GM18870 (cell line): ENCODE results near the gene SYCP2.

Source experiments
- ATAC-seq: cut with Tn5 transposase; IDR thresholded peaks from one replicate; pipeline ENCODE4 v1.9.1; 2021; ENCODE audit warnings: moderate library complexity; ENCODE audit not compliant: unreplicated experiment

Gene SYCP2

DNA sequence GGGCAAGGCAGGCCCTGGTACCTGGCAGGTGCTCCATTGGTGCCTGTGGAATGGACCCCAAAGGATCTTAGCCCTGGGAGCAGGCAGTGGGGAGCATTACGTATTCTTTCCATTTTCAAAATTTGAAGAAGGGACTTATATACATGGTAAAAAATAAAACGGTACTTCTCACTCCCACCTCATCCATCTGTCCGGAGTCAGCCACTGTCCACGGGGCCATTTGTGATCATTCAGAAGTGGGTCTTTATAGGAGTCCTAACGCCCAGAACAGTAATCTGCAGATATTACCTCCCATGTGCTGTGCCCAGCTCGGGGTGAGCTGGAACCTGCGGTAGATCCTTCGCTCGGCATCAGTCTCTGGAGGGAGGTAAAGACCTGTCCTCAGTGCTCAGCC lies 110.4 kb downstream of the SYCP2 start:
- no peak for ATAC-seq

DNA sequence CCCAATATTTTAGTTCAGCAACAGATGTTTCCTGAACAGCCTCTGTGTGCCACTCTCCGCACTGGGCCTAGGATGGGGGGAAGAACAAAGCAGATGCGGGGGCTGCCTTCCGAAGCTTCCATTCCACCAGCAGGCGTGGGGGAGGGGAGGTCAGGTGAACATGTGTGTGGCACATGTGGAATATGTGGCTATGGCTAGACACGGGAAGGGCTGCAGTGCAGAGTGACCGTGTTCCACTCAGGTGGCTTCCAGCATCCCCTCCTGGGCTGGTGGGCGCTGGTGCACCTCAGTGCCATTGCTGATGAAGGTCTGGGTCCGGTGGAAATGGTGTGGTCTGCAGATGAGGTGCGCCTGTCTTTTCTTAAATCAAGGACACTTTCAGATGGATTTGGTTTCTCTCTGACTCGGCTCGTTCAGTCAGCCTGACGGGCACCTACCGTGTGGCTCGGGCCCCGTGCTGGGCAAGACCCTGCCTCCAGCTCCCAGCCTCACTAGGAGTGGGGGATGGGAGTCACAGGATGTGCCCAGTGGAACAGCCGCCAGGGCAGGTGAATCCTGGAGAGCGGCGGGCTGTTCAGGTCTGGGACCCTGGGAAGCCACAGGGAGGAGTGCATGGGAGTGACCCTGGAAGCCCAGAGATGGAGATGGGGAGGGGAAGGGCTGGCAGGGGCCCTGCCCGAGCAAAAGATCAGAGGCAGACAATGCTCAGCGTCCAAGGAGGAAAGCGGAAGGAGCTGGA lies 111.0 kb downstream of the SYCP2 start:
- ATAC-seq, result no peak

GRCh38 chr20:59821788-59822187 lies 111.6 kb downstream of the SYCP2 start:
- no peak for ATAC-seq

GRCh38 chr20:59821201-59821600 lies 112.2 kb downstream of the SYCP2 start:
- no peak for ATAC-seq

DNA sequence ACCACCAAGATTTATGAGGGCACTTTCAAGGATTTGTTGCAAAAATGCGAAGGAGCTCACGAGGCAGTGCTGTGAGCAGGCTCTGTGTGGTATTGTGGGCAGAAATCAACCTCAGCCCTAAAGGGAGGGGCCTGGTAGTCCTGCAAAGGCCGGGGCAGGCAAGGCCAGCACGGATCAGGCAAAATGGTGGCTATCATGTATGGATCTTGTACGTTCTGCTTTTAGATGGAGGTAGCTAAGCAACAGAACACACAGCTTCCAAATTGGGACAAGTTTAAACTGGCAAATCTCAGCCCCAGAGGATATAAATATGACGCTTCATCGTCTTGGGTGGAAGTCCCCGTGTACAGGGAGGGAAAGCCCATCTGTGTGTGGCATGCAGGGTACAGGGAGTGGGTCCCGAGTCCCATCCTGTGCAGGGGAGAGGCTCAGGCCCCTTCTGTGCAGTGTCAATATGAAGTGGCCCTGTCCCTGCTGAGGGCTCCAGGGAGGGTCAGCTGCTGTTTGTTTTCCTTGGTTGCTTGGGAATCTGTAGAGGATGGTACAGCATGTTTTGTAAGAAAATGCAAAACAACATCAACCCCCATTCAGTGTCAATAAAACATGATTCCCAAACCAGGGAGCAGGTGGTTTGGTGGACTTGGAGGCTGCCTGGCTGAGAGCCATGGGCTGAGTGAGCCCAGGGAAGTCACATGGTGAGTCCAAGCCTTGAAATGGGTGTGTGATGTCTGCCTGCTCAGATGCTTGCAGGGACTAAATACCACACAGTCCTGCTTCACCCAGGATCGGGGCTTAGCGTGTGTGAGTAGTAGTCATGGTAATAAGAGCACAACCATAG lies 113.0 kb downstream of the SYCP2 start:
- ATAC-seq, result no peak

- no peak for ATAC-seq
Measured at GRCh38 chr20:59819496-59820203, 113.8 kb downstream of the SYCP2 start.

GRCh38 chr20:59818911-59819310 lies 114.5 kb downstream of the SYCP2 start:
- no peak for ATAC-seq

GRCh38 chr20:59817846-59818615 lies 115.4 kb downstream of the SYCP2 start:
- no peak for ATAC-seq

- ATAC-seq, result no peak
Measured at GRCh38 chr20:59817406-59817805, 116.0 kb downstream of the SYCP2 start.

DNA sequence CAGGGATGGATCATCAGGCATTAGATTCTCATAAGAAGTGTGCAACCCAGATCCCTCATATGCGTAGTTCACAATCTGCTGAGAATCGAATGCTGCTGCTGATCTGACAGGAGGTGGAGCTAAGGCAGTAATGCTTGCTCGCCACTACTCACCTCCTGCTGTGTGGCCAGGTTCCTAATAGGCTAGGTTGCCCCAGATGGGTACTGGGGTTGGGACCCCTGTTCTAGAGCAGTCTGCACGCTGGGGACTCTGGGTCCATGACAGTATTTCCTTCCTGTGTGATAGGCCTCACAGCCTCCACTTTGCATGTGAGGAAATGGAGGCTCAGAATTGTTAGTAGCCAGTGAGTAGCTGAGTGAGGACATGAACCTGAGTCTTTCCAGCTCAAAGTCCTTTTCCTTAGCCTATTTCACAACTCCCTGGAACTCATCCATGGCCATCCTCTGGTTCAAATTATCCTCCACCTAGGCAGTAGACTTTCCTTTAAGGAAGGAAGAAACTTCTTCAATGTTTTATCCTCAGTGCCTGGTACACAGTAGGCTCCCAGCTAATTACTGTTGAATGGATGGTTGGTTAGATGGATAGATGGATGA lies 117.2 kb downstream of the SYCP2 start:
- no peak for ATAC-seq

GRCh38 chr20:59814840-59815340 lies 118.5 kb downstream of the SYCP2 start:
- ATAC-seq, result no peak

- ATAC-seq, result no peak
Measured at GRCh38 chr20:59813948-59814839, 119.2 kb downstream of the SYCP2 start.
